Rectal smooth muscle tissue (tissue), 1 donor: ENCODE data around the gene OR4D5.

Source experiments
- H3K27ac ChIP-seq: one replicate; pipeline ENCODE4 v1.7.0; 2013; ENCODE audit warnings: low read depth, low read length, inconsistent platforms
- H3K27me3 ChIP-seq: one replicate; pipeline ENCODE4 v1.7.0; 2013; ENCODE audit warnings: low read length; ENCODE audit not compliant: control insufficient read depth, insufficient read depth
- H3K36me3 ChIP-seq: one replicate; pipeline ENCODE4 v1.7.0; 2013; ENCODE audit warnings: low read length; ENCODE audit not compliant: control insufficient read depth, insufficient read depth
- H3K4me1 ChIP-seq: one replicate; pipeline ENCODE4 v1.7.0; 2013; ENCODE audit warnings: low read length; ENCODE audit not compliant: control insufficient read depth, insufficient read depth
- H3K4me3 ChIP-seq: one replicate; pipeline ENCODE4 v1.7.0; 2013; ENCODE audit warnings: low read length
- H3K9ac ChIP-seq: one replicate; pipeline ENCODE4 v1.7.0; 2013; ENCODE audit warnings: low read length

OR4D5 gene

DNA sequence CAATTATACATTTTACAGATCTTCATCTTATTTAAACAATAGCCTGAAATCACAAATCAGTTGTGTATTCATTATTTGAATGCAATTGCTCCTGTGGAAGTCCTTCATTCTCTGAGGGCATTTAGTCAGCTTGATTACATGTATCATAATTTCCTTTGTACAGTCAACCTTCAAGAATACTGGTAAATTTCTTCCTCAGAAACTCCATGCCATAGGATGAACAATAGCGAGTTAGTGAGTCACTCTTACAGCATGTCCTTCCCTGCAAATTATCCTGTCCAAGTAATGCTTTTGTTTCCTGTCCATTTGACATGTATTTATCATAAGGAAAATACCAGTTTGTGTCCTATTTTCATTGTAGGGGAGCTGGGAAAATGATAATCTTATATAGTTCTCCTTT is 34.4 kb downstream of the OR4D5 start:
- H3K27me3 ChIP-seq: no peaks in the 10 kb centered on the region
- H3K27ac ChIP-seq: no peak overlapping the region
- H3K4me3 ChIP-seq: no peak overlapping the region

DNA sequence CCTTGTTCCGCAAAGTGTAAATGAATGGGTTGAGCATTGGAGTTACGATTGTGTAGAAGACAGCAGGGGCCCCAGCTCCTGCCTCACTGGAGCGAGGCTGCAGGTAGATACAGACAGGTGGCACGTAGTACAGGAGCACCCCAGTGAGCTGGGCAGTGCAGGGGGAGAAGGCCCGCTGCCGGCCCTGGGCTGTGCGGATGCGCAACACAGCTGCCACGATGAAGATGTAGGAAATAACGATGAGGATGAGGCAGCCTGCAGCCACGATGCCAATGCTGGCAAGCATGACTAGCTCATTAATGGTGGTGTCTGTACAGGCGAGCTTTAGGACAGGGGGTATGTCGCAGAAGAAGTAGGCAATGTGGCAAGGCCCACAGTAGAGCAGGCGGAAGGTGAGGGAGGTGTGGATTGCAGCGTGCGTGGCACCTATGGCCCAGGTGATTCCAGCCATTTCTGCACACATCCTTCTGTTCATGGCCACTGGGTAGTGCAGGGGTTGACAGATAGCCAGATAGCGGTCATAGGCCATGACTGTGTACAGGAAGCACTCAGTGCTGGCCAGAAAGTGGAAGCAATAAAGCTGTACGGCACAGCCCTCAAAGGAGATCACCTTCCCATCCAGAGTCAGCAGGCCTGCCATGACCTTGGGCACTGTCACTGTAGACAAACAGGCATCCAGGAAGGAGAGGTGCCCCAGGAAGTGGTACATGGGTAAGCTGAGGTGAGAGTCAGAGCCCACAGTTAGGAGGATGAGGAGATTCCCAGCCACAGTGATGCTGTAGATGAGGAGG is 37.5 kb downstream of the OR4D5 start:
- Histone ChIP-seq H3K4me1 (no peaks in the 10 kb centered on the region), H3K27me3 (no peaks in the 10 kb centered on the region), H3K27ac (no peak overlapping the region), H3K36me3 (no peaks in the 10 kb centered on the region), H3K4me3 (no peak overlapping the region), H3K9ac (no peak overlapping the region)

More for the DNA sequence above, 34.4 kb downstream of the OR4D5 start:
- no peak overlapping the region for H3K9ac ChIP-seq
- H3K4me1 ChIP-seq: no peaks in the 10 kb centered on the region
- no peaks in the 10 kb centered on the region for H3K36me3 ChIP-seq

- no peaks in the 10 kb centered on the region for H3K27me3 ChIP-seq
- no peak within 1 kb of the TSS for H3K27ac ChIP-seq
- H3K4me1 ChIP-seq: no peaks in the 10 kb centered on the region
- no peak within 1 kb of the TSS for H3K4me3 ChIP-seq
- H3K36me3 ChIP-seq: no peaks in the 10 kb centered on the region
- H3K9ac ChIP-seq: no peak within 1 kb of the TSS
These were observed 38.4 kb downstream of the OR4D5 start, which contains the start of gene OR10S1 for GRCh38 chr11:123977731-123978347. Gene OR10S1 (minus strand): TSS chr11:123977781. CDS start chr11:123977664, 117 bp downstream.

DNA sequence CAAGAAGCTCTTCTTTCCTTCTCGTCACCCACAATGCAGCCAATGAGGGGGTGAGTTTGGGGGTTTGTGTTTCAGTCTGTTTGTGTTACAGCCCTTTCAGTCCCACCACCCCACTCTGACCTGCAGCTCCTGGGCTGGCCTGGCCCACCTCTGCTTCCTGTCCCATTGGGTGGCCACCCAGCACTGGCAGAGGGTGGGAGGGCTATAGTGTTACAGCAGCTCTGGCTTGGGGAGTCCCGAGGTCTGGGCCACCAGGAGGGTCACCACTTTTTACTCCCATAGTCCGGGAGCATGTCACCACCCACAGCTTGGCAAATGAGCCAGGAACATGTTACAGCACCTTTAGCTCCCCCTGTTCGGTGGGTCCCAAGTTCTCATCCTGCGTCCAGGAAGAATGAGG is 39.9 kb downstream of the OR4D5 start:
- no peaks in the 10 kb centered on the region for H3K4me1 ChIP-seq
- H3K27me3 ChIP-seq: no peaks in the 10 kb centered on the region
- no peak overlapping the region for H3K27ac ChIP-seq
- H3K9ac ChIP-seq: no peak overlapping the region
- no peak overlapping the region for H3K4me3 ChIP-seq
- H3K36me3 ChIP-seq: no peaks in the 10 kb centered on the region
